ENCODE results near the gene THAP3.

- TF ChIP-seq EZH2 (IDR thresholded peaks at IDR 0.05; ENCODE audit: borderline replicate concordance, low read length) (no peak), CTCF (conservative IDR thresholded peaks at IDR 0.05 in 1 of 2, IDR thresholded peaks at IDR 0.05 in 1 of 2; ENCODE audit: extremely low read depth in 1 of 2, insufficient read depth in 1 of 2, low read depth in 1 of 2, low read length in 2 of 2) (no peak)
These were observed 38.8 kb upstream of the THAP3 start for GRCh38 chr1:6585841-6586240.
